ENCODE measurements around the gene IKZF3. TPM values are rescaled to one million over a fixed set of nuclear protein-coding genes. Genes with fewer than 3 reads are reported as not detected.

Gene IKZF3
- total RNA-seq, 4 donors from 2014 or later, result 0.30 to 1.9 (median 1.0) TPM

DNA sequence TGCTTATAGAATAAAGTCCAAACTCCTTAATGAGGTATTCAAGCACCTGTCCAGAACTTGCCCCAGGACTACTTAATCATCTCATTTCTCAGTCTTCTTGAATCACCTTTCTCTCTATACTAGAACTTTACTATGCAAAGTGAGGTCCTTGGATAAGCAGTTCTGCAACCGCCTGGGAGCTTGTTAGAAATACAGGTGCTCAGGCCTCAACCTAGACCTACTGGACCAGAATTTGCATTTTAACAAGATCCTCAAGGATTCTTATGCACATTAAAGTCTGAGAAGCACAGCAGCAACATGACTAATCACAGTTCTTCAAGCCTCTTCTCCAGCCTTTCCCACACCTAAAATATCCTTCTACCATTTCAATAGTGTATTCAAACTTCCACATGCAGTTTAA is 64.7 kb downstream of the IKZF3 start:
- TF ChIP-seq EP300 (IDR thresholded peaks at IDR 0.05), result no peak
- TF ChIP-seq, protein P1, sequence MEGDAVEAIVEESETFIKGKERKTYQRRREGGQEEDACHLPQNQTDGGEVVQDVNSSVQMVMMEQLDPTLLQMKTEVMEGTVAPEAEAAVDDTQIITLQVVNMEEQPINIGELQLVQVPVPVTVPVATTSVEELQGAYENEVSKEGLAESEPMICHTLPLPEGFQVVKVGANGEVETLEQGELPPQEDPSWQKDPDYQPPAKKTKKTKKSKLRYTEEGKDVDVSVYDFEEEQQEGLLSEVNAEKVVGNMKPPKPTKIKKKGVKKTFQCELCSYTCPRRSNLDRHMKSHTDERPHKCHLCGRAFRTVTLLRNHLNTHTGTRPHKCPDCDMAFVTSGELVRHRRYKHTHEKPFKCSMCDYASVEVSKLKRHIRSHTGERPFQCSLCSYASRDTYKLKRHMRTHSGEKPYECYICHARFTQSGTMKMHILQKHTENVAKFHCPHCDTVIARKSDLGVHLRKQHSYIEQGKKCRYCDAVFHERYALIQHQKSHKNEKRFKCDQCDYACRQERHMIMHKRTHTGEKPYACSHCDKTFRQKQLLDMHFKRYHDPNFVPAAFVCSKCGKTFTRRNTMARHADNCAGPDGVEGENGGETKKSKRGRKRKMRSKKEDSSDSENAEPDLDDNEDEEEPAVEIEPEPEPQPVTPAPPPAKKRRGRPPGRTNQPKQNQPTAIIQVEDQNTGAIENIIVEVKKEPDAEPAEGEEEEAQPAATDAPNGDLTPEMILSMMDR (IDR thresholded peaks at IDR 0.05), result no peak
- no peak for TF ChIP-seq POLR2A (IDR thresholded peaks at IDR 0.05)
- Histone ChIP-seq H3K4me3 (no peak overlapping the region), H3K27me3 (peaks cover 0 to 20% of the 10 kb centered on the region in 2 donors), H3K36me3 (no peaks in the 10 kb centered on the region), H3K4me1 (no peaks in the 10 kb centered on the region), H3K27ac (no peak overlapping the region), H3K9me3 (no peaks in the 10 kb centered on the region)
- no peak for DNase-seq (ENCODE audit: low spot score in 2 of 2)
- WGBS, 2 donors, result 86 to 87% methylated on average over 1 of the region's 1 CpG

- Histone ChIP-seq H3K36me3 (no peaks in the 10 kb centered on the region), H3K4me3 (no peak overlapping the region), H3K9me3 (no peaks in the 10 kb centered on the region), H3K4me1 (no peaks in the 10 kb centered on the region), H3K27me3 (peaks cover 0 to 21% of the 10 kb centered on the region in 2 donors), H3K27ac (no peak overlapping the region)
- TF ChIP-seq EP300 (IDR thresholded peaks at IDR 0.05) (no peak), POLR2A (IDR thresholded peaks at IDR 0.05) (no peak)
- TF ChIP-seq, protein P1 (IDR thresholded peaks at IDR 0.05), result no peak
- DNase-seq (ENCODE audit: low spot score in 2 of 2), result no peak
- WGBS, 2 donors, result 77 to 83% methylated on average over 2 of the region's 2 CpGs
Measured at GRCh38 chr17:39794249-39794970, 69.7 kb downstream of the IKZF3 start.

GRCh38 chr17:39793301-39793872 is 70.7 kb downstream of the IKZF3 start:
- peaks cover 0 to 27% of the 10 kb centered on the region in 2 donors for H3K27me3 ChIP-seq
- H3K4me3 ChIP-seq, result no peak overlapping the region
- TF ChIP-seq EP300 (IDR thresholded peaks at IDR 0.05), result no peak
- no peak for TF ChIP-seq POLR2A (IDR thresholded peaks at IDR 0.05)
- TF ChIP-seq, protein P1 (IDR thresholded peaks at IDR 0.05), result no peak
- no peak overlapping the region for H3K27ac ChIP-seq
- H3K4me1 ChIP-seq, result no peaks in the 10 kb centered on the region
- WGBS, 2 donors, result 77 to 81% methylated on average over 3 of the region's 3 CpGs
- no peaks in the 10 kb centered on the region for H3K36me3 ChIP-seq
- no peak for DNase-seq (ENCODE audit: low spot score in 2 of 2)
- H3K9me3 ChIP-seq, result no peaks in the 10 kb centered on the region

DNA sequence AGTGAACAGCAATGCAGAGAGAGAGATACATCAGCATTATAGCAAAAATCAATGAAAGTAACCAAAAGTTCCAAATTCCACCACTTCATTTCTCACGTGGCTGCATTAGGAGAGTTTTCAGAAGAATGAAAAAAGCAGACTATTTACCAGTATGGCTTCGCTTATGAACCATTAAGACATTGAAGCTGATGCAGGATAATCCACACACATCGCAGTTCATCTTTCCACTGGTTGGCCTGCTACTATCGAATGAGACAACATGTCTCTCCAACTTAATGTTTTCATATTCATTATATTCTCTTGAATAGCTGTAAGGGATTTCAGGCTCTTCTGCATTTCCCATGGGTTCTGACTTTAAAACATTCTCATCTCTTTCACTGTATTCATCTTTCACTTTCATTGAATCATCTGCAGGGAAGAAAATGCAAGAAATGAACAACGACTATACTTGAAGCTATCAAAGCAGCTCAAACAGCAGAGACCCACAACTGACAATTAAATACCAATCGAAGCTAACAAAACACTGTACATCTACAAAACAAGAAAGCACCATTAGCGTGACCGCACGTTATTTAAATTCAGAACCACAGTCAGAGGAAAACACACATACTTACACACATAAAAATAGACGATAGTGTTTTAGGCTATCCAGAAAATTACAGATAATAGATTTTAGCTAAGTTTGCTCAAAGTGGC is 71.4 kb downstream of the IKZF3 start:
- Histone ChIP-seq H3K4me1 (no peaks in the 10 kb centered on the region), H3K4me3 (no peak overlapping the region), H3K27ac (no peak overlapping the region), H3K9me3 (no peaks in the 10 kb centered on the region), H3K27me3 (peaks cover 0 to 27% of the 10 kb centered on the region in 2 donors), H3K36me3 (no peaks in the 10 kb centered on the region)
- WGBS, 2 donors, result 68 to 76% methylated on average over 10 of the region's 10 CpGs
- DNase-seq (ENCODE audit: low spot score in 2 of 2), result no peak
- TF ChIP-seq EP300 (IDR thresholded peaks at IDR 0.05) (no peak), POLR2A (IDR thresholded peaks at IDR 0.05) (no peak)
- TF ChIP-seq, protein P1 (IDR thresholded peaks at IDR 0.05), result no peak
